Caki2 (cell line): ENCODE results near the gene SLC32A1. TPM values are rescaled to one million over a fixed set of nuclear protein-coding genes. Genes with fewer than 3 reads are reported as not detected.

Experiments used
- DNase-seq: peaks from one replicate; pipeline ENCODE4 v3.0.0-alpha.2; 2015; ENCODE audit warnings: low read depth
- in situ Hi-C: cut with HindIII; loops from 2 replicates; pipeline ENCODE4 v1.10.0; 2016; ENCODE audit warnings: low sequenced_read_pairs, low pct_unique_long_range_greater_than_20kb, mixed read lengths
- total RNA-seq: library from RNA; depleted of rRNA; stranded (reverse); fragments of >200 nt; shearing (Covaris generic); gene quantifications from 2 replicates; pipeline ENCODE4 v1.2.3, GENCODE V29; 2014; ENCODE audit warnings: low replicate concordance

Gene SLC32A1
- total RNA-seq, 1 experiment from 2014 or later = not detected

DNA sequence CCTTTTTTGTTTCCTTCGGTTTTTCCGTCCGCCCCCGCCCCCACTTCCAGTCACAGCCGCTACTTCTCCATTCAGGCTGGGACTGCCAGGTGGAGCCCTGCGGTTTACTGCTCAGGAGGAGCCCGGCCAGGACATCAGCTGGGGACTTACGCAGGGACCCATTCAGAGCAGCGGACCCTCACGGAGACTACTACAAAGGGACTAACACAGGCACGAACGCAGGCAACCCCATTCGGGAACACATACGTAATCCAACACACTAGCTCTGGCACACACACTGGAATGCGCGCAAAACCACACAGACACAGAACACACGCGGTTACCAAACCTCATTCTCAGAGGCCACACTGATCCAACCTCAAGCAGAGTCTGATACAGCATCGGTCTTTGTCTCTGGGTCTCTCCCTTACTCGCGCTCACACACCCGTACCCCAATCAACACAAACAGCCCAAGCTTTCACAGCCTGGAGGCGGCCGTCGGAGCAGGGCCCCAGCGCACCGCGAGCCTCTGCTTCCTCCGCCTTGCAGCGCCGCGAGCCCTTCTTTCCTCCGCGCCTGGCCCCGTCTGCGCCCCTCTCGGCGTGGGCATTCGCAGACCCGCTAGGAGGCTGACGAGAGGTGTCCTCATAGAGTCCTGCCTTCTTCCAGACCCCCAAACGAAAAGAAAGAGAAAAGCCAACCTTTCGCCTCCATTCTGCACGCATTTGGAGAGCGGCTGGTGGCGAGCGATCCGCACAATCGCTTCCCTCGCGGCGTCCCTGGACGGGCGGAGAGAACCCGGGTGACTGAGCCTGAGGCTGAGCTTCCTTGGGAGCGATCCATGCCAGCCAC lies 1.1 kb upstream of the SLC32A1 start:
- in situ Hi-C loops = no loop called here
- no peak for DNase-seq

DNA sequence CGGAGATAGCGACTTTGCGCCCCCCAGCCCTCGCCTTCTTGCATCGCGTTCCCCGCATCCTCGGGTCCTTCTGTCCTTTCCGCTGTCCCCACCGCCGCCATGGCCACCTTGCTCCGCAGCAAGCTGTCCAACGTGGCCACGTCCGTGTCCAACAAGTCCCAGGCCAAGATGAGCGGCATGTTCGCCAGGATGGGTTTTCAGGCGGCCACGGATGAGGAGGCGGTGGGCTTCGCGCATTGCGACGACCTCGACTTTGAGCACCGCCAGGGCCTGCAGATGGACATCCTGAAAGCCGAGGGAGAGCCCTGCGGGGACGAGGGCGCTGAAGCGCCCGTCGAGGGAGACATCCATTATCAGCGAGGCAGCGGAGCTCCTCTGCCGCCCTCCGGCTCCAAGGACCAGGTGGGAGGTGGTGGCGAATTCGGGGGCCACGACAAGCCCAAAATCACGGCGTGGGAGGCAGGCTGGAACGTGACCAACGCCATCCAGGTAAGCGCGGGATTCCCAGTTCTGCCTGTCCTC lies 401 bp downstream of the SLC32A1 start:
- in situ Hi-C loops = no loop called here
- DNase-seq = no peak

DNA sequence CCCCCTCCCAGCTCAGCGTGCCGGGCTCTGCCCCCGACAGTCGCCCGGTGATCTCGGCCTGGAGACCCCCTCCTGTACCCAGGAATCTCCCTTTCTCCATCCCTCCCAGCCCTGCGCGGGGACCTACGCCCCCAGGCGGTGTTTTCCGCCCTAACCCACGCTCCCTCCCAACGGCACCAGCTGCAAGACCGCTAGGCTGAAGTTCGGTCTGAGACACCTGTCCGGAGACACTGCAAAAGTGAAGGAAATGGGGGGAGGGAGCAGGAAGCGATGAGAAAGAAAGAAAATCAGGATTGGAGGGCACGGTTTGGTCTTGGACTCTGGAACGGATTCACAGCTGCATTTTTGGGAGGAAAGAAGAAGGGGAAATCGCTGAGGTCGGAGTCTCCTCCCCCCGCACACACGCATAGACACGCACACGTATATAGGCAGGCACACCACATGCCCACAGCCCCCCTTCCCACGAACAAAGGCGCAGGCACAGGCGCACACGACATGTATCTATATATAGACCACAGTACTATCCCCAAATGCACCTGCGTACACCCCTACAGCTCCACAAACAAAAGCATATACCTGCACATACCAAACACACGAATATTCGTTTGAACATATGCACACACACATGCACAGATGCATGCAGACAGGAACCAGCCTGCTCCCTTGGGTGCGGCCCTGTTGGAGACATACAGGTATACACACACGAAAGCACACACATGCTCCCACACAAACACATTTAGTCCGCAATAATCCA lies 1.0 kb downstream of the SLC32A1 start:
- no peak for DNase-seq
- in situ Hi-C loops = no loop called here

DNA sequence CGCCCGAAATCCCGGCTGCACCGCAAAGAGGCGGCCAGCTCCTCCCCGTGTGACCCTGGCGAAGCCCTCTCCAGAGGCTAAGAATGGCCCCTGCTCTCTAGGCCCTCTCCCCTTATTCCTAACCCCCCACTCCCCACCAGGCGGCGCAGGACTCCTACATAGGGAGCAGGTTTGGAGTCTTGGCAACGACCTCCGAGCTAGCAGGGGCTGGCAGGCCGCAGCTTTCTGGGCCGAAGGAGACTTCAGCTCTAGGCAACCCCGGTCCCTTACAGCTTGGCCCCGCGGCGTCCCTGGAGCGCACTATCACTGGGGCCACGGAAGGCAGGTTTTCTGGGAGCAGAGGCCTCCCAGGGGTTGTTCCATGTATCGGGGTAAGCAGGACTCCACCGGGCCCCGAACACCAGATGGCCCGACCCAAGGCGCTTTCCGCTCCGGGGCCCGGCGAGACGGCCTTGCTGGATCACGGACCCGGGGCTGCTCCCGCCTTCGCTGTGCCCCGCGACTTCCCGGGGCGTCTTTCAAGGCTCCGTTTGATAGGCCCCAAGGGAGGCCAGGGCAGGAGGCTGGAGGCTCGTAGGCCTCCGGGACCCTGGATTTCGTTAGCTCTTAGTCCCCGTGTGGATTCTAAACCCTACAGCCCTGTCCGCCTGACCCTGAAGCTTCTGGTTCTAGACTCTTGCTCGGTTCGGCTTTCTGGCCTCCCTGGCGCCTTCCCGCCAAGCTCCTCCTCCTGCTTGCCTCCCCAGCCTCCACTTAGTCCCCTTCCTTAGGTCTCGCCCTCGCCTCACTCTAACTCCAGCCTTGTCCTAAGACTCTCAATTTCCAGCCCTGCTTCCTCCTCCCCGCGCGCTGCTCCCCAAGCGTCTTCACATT lies 1.9 kb downstream of the SLC32A1 start:
- DNase-seq = no peak
- in situ Hi-C loops = no loop called here

DNA sequence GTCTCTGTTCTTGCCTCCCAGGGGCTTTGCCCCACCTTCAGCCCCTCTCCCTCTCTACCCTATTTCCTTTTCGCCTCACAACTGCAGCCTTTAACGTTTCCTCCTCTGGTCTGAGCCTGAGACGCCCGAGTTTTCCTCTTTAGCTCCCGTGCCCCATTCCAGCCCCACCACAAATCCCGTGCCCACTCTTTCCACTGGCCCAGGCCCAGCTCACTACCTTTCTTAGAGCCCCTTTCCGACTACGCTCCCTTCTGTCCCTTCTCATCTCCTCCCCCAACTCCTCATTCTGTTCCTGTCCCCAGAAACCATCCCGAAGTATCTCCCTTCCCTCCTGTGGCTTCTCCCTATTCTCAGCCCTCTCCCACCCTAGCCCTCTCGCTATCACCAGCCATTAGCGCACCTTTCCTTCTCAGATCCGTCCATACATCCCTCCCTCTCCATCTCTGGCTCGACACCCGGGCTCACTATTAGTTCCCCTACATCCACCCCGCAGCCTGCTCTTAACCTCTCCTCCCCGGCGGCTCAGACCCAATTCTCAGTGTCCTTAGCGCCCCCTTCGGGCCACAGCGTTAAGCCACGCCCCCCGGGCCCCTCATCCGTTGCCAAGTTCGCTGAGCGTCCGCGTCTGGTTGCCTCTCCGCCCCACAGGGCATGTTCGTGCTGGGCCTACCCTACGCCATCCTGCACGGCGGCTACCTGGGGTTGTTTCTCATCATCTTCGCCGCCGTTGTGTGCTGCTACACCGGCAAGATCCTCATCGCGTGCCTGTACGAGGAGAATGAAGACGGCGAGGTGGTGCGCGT lies 2.7 kb downstream of the SLC32A1 start:
- in situ Hi-C loops = no loop called here
- DNase-seq = no peak

DNA sequence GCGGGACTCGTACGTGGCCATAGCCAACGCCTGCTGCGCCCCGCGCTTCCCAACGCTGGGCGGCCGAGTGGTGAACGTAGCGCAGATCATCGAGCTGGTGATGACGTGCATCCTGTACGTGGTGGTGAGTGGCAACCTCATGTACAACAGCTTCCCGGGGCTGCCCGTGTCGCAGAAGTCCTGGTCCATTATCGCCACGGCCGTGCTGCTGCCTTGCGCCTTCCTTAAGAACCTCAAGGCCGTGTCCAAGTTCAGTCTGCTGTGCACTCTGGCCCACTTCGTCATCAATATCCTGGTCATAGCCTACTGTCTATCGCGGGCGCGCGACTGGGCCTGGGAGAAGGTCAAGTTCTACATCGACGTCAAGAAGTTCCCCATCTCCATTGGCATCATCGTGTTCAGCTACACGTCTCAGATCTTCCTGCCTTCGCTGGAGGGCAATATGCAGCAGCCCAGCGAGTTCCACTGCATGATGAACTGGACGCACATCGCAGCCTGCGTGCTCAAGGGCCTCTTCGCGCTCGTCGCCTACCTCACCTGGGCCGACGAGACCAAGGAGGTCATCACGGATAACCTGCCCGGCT lies 3.4 kb downstream of the SLC32A1 start:
- DNase-seq = no peak
- in situ Hi-C loops = no loop called here

DNA sequence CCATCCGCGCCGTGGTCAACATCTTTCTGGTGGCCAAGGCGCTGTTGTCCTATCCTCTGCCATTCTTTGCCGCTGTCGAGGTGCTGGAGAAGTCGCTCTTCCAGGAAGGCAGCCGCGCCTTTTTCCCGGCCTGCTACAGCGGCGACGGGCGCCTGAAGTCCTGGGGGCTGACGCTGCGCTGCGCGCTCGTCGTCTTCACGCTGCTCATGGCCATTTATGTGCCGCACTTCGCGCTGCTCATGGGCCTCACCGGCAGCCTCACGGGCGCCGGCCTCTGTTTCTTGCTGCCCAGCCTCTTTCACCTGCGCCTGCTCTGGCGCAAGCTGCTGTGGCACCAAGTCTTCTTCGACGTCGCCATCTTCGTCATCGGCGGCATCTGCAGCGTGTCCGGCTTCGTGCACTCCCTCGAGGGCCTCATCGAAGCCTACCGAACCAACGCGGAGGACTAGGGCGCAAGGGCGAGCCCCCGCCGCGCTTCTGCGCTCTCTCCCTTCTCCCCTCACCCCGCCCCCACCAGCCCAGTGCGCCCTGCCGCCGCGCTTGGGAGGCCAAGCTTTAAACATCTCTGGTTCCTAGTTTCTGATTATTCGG lies 4.0 kb downstream of the SLC32A1 start:
- no peak for DNase-seq
- in situ Hi-C loops = no loop called here

DNA sequence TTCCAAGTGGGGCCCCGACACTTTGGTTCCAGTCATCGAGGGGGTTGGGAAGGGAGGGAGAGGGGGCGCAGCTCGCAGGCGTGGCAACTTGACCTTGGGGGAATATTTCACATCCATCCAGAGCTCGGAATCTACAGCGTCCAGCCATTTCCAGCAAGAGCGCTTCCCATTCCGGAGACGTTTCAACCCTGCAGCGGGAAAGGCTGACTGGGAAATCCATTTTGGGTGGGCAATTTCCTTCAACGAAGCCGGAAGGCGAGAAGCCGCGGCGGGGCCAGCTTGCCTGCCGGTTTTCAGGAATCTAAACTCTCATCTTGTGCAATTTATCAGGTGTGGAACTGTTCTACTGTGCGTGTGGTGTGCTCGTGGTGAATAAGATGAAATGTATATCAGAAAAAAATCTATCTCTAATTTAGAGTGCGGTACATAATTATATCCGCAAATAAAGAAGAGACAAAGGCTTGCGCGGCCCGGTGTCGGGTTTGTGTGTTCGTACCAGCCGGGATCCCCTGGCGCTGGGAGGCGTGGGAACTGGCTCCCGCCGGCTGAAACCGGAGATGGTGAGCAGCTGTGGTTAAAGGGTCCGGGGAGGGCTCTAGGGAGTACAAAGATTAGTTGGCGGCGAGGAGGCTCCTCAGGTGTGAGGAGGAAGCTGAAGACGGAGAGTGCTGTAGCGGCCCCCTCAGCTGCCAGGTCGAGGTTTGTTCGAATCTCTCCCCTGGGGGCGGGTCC lies 4.8 kb downstream of the SLC32A1 start:
- no peak for DNase-seq
- in situ Hi-C loops = no loop called here

DNA sequence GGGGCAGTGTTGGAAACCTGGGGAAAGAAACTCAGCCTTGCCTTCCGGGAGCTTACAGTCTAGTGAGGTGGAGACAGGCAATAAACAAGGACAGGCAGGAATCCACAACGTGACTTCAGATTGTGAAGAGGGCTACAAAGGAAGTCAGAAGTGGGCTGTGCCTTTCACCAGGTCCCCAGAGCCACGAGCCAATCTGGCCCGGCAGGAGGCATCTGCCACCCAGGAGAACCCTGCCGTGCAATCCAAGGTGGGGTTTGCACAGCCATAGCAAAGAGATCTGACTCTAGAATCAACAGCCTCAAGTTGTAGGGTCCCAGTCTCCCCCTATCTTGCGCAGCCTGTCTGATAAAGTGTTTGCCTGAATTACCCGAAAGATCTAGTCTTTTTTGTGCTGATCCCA lies 5.5 kb downstream of the SLC32A1 start:
- in situ Hi-C loops = no loop called here
- no peak for DNase-seq

DNA sequence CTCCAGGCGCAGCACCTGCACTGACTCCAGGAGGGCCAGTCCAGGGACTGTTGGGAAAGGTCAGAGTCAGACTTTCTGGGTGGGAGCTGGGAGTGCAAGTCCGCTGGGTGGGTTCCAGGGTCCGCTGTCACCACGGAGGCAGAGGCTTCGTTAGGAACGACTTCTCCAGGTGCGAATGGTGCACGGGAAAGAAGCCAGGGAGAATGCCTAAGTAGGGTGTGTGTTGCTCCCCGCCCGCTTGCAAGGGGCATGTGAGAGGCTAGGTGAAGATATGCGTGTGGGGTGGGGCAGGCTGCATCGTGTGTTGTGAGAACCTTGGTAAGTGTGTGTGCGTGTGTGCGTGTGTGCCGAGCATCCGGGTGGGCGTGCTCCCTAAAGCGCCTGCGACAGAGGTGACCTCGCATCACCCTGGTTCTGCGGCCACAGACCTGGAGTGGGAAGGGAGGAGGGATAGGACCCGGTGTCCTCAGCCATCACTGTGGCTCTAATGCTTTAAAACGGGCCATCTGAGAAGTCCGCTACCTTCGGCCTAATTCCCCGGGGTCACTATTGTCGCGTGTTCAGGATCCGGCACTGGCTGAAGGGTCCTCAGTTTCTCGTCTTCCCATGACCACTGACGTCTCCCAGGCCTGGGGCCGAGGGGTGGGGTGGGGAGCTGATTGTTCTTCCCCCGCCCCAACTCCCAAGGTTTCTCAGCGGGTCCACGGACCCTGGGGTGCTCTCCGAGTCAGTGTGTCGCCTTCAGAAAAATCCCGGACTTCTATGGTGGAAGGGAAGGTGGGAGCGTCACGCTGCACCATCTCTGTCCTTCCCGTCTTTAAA lies 6.1 kb downstream of the SLC32A1 start:
- DNase-seq = no peak
- in situ Hi-C loops = no loop called here

DNA sequence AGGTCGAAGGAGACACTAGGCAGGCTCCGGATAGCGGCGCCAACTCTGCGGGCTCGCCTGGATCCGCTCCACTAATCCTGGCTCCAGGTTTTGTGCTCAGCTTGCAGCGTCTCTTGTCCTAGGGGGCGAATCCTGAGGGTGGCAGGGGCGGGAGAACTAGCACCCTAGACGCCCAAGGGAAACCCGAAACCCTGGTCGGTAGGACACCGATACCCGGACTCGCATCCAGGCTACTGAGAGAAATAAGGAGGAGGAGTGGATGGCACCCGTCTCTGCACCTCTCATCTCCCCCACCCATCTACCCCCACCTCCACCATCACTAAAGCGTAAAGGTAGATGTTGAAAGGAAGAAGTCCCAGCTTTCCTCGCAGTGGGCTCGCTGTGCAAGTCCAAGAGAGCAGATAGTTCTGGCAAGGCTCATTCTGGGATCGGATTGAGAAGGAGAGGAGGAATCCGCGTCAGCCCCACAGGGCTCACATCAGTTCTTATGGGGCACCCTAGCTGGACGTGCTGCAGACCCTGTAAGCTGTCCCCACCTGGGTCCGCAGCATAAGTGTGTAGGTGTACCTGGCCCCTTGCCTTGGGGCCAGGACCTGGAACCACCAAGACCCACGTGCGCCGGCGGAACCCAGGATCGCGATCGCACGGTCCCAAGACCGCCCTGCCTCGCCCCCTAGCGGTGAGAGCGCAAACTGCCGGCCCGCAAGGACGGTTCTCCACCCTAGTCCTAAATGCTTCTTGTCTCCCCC lies 6.9 kb downstream of the SLC32A1 start:
- in situ Hi-C loops = no loop called here
- peak; percentile 67 for DNase-seq

DNA sequence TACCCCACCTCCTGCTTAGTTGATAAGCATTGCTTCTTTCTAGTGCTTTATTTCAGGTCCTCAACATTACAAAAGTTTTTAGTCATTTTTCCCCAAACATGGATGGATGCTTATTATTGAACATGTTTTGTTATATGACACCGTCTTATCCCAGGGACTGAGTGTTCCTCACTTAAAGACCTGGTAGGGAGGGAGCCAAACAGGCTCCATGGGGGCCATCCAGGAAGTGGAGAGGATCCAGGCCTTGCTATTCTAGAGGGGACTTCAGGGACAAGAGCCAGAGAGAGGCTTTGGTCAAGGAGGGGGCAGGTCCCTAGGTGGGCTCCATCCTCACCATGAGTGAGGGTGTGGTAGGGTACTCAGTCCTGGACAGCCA lies 7.4 kb downstream of the SLC32A1 start:
- in situ Hi-C loops = no loop called here
- DNase-seq = no peak

DNA sequence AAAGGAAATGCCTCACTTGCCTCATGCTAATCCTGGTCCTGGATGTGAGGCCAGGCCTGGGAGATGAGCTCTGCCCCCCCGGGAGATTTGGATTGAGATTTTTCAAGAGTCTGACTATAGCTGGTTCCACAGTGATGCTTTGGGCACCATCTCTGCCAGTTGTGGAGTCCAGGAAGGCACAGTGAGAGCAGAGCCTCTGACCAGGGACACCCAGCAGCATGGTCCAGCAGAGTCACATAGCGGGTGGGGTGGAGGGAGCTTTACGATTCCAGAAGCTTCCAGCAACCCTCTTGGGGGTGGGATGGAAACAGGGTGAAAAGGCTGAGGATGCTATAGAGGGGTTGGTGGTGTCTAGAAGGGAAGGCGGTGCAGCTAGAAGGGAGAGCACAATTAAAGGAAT lies 8.7 kb downstream of the SLC32A1 start:
- in situ Hi-C loops = no loop called here
- no peak for DNase-seq

DNA sequence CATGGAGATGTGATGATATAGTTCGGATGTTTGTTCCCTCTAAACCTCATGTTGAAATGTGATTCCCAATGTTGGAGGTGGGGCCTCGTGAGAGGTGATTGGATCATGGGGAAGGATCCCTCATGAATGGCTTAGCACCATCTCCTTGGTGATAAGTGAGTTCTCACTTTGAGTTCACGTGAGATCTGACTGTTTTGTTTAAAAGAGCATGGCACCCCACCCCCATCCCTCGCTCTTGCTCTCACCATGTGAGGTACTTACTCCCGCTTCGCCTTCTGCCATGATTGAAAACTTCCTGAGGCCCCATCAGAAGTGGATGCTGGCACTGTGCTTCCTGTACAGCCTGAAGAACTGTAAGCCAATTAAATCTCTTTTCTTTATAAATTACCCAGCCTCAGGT lies 10.9 kb downstream of the SLC32A1 start:
- in situ Hi-C loops = no loop called here

DNA sequence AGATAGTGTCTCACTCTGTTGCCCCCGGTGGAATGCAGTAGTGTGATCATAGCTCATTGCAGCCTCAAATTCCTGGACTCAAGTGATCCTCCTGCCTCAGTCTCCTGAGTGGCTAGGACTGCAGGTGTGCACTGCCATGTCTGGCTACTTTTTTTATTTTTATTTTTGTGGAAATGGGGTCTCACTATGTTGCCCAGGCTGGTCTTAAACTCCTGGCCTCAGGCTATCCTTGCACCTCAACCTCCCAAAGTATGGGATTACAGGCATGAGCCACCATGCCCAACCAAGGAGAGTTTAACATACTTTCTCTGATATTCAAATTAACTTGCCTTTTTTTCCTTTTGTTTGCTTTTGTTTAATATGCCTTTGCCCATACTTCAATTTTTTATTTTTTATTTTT lies 13.6 kb downstream of the SLC32A1 start:
- in situ Hi-C loops = no loop called here
- no peak for DNase-seq

More for the DNA sequence above, 10.9 kb downstream of the SLC32A1 start:
- DNase-seq = no peak
